ENCODE measurements around the gene SERINC5. TPM values are rescaled to one million over a fixed set of nuclear protein-coding genes. Genes with fewer than 3 reads are reported as not detected.

The SERINC5 gene
- polyA plus RNA-seq, 3 donors = 5.0 to 35.9 (median 7.3) TPM

DNA sequence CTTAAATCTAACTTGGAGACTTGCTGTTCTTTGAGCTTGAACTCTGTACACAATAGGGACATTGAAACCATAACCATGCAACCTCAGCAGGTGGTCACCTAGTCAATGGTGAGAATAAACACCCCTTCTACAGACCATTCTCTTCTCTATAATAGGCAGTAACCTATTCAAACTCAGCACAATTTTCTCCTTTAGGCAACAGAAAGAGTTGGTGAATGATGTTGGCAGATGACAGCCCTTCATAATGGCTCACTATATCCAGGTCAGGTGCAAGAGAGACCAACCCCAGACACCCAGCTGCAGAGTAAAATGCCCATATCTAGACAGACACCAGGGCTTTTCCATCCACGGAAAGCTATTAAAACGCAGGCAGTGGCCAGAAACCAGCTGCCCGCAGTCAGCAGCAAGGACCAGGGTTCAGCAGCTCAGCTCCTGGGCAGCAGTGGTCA, 106.7 kb downstream of the SERINC5 start:
- Histone ChIP-seq H4K20me1 (ENCODE audit: insufficient read depth, low read length) (no peaks in the 10 kb centered on the region), H3K27me3 (ENCODE audit: control insufficient read depth in 2 of 2, insufficient read depth in 2 of 2, low read length in 2 of 2) (no peaks in the 10 kb centered on the region), H3K4me2 (replicated peaks; ENCODE audit: extremely low read depth, low read length, poor library complexity, severe bottlenecking) (no peak overlapping the region), H2AFZ (ENCODE audit: insufficient read depth, low read depth, low read length, poor library complexity, severe bottlenecking) (no peak overlapping the region), H3K27ac (ENCODE audit: low read depth in 1 of 2, low read length in 2 of 2) (no peak overlapping the region), H3K4me1 (ENCODE audit: control insufficient read depth in 1 of 2, insufficient read depth in 2 of 2, low read length in 2 of 2) (peaks cover 33 to 43% of the 10 kb centered on the region in 2 donors), H3K9me3 (replicated peaks in 1 of 2; ENCODE audit: control insufficient read depth in 1 of 2, insufficient read depth in 1 of 2, low read length in 2 of 2) (no peaks in the 10 kb centered on the region), H3K9ac (ENCODE audit: insufficient read depth, low read length, poor library complexity, severe bottlenecking) (no peak overlapping the region), H3K79me2 (ENCODE audit: insufficient read depth, low read length) (peaks cover 27% of the 10 kb centered on the region), H3K4me3 (replicated peaks in 1 of 3; ENCODE audit: low read depth in 2 of 3, low read length in 3 of 3) (no peak overlapping the region), H3K36me3 (replicated peaks in 1 of 2; ENCODE audit: control insufficient read depth in 1 of 2, insufficient read depth in 2 of 2, low read length in 2 of 2) (peaks cover 8 to 46% of the 10 kb centered on the region in 2 donors)
- H3K9me3 Mint-ChIP-seq = no peaks in the 10 kb centered on the region
- peaks cover 46% of the 10 kb centered on the region for H3K4me1 Mint-ChIP-seq
- H3K36me3 Mint-ChIP-seq = peaks cover 48 to 53% of the 10 kb centered on the region in 2 donors
- no peak for DNase-seq
- TF ChIP-seq, protein P1, sequence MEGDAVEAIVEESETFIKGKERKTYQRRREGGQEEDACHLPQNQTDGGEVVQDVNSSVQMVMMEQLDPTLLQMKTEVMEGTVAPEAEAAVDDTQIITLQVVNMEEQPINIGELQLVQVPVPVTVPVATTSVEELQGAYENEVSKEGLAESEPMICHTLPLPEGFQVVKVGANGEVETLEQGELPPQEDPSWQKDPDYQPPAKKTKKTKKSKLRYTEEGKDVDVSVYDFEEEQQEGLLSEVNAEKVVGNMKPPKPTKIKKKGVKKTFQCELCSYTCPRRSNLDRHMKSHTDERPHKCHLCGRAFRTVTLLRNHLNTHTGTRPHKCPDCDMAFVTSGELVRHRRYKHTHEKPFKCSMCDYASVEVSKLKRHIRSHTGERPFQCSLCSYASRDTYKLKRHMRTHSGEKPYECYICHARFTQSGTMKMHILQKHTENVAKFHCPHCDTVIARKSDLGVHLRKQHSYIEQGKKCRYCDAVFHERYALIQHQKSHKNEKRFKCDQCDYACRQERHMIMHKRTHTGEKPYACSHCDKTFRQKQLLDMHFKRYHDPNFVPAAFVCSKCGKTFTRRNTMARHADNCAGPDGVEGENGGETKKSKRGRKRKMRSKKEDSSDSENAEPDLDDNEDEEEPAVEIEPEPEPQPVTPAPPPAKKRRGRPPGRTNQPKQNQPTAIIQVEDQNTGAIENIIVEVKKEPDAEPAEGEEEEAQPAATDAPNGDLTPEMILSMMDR (IDR thresholded peaks at IDR 0.05) = no peak
- WGBS (ENCODE audit: insufficient coverage) = 97% methylated on average over 3 of the region's 3 CpGs
- intact Hi-C loops (cut with micrococcal nuclease) = loop anchor here (5.0 to 10.0 kb wide), 2 partner anchors 38 to 54 kb away; no protein-coding TSS in a partner anchor
- H3K27me3 Mint-ChIP-seq (ENCODE audit: low read depth in 3 of 3) = no peaks in the 10 kb centered on the region
- no peak overlapping the region for H3K4me3 Mint-ChIP-seq
- peak overlapping the region in 1 of 7 donors; percentile 37 for H3K27ac Mint-ChIP-seq

DNA sequence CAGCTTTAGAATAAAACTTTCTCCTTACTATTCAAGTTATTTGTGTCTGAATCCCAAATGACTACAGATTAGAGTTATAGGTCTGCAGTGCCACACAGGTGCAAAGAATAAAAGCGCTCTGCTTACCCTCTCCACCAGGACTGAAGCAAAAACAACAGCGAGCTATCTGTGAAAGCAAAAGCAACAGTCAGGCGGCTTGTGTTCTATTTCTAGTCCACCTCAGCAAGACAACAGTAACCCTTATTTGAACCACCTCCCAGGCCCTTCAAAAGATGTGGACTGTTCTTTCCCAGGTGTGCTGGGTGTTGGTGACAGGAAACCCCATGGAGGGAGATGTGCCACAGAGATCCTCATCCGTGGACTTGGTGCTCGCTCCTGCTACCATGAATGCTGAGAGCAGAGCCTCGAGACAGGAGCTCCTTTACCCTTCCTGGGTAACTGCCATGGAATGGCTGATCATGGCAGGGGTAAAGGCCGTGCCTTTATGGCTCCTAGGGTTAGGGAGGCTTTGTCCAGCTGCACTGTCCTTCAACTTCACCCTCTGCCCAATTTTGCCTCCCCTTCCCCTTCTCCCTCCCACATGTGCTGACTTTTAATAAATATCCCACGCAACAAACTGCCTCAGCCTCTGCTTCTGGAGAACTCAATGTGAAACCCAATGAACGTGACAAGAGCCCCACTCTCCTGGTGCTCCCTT, 108.6 kb downstream of the SERINC5 start:
- H3K27me3 Mint-ChIP-seq (ENCODE audit: low read depth in 3 of 3) = no peaks in the 10 kb centered on the region
- no peak for DNase-seq
- no peaks in the 10 kb centered on the region for H3K27me3 ChIP-seq (ENCODE audit: control insufficient read depth in 2 of 2, insufficient read depth in 2 of 2, low read length in 2 of 2)
- H3K4me3 Mint-ChIP-seq = no peak overlapping the region
- 95% methylated on average over 6 of the region's 9 CpGs for WGBS (ENCODE audit: insufficient coverage)
- peaks cover 53 to 62% of the 10 kb centered on the region in 2 donors for H3K36me3 Mint-ChIP-seq
- H3K36me3 ChIP-seq (replicated peaks in 1 of 2; ENCODE audit: control insufficient read depth in 1 of 2, insufficient read depth in 2 of 2, low read length in 2 of 2) = peaks cover 9 to 57% of the 10 kb centered on the region in 2 donors
- H3K79me2 ChIP-seq (ENCODE audit: insufficient read depth, low read length) = peaks cover 46% of the 10 kb centered on the region
- no peak overlapping the region for H3K9ac ChIP-seq (ENCODE audit: insufficient read depth, low read length, poor library complexity, severe bottlenecking)
- no peak overlapping the region for H3K4me3 ChIP-seq (replicated peaks in 1 of 3; ENCODE audit: low read depth in 2 of 3, low read length in 3 of 3)
- peak overlapping the region in 1 of 2 donors; percentile 94 for H3K27ac ChIP-seq (ENCODE audit: low read depth in 1 of 2, low read length in 2 of 2)
- H3K9me3 Mint-ChIP-seq = no peaks in the 10 kb centered on the region
- H3K4me1 Mint-ChIP-seq = peaks cover 65% of the 10 kb centered on the region
- no peak overlapping the region for H2AFZ ChIP-seq (ENCODE audit: insufficient read depth, low read depth, low read length, poor library complexity, severe bottlenecking)
- no peaks in the 10 kb centered on the region for H3K9me3 ChIP-seq (replicated peaks in 1 of 2; ENCODE audit: control insufficient read depth in 1 of 2, insufficient read depth in 1 of 2, low read length in 2 of 2)
- H4K20me1 ChIP-seq (ENCODE audit: insufficient read depth, low read length) = no peaks in the 10 kb centered on the region
- TF ChIP-seq, protein P1 (IDR thresholded peaks at IDR 0.05) = no peak
- peaks cover 53 to 62% of the 10 kb centered on the region in 2 donors for H3K4me1 ChIP-seq (ENCODE audit: control insufficient read depth in 1 of 2, insufficient read depth in 2 of 2, low read length in 2 of 2)
- H3K4me2 ChIP-seq (replicated peaks; ENCODE audit: extremely low read depth, low read length, poor library complexity, severe bottlenecking) = peak overlapping the region; percentile 91
- peak overlapping the region; percentile 35 to 99 (median 99) for H3K27ac Mint-ChIP-seq
- intact Hi-C loops (cut with micrococcal nuclease) = loop anchor here (5.0 to 10.0 kb wide), 2 partner anchors 40 to 52 kb away; no protein-coding TSS in a partner anchor
